ENCODE results near the gene KLF8.

KLF8 gene

GRCh38 chrX:56318076-56318475, 85.9 kb downstream of the KLF8 start:
- no peak for DNase-seq (ENCODE audit: low read depth)
- no peak for TF ChIP-seq CTCF (IDR thresholded peaks at IDR 0.05; ENCODE audit: control insufficient read depth, insufficient read depth, low read depth, low read length, missing control alignments)
- H3K4me3 ChIP-seq (ENCODE audit: control insufficient read depth, low read depth, low read length), result no peak overlapping the region

- DNase-seq (ENCODE audit: low read depth), result no peak
- no peak for TF ChIP-seq CTCF (IDR thresholded peaks at IDR 0.05; ENCODE audit: control insufficient read depth, insufficient read depth, low read depth, low read length, missing control alignments)
- no peak overlapping the region for H3K4me3 ChIP-seq (ENCODE audit: control insufficient read depth, low read depth, low read length)
Measured at GRCh38 chrX:56319165-56319564, 87.0 kb downstream of the KLF8 start.
